AG08395 (cell line): Measurements from ENCODE around the gene TSPAN8.
"Not testable (repeated sequence)": the region's sequence is repeated elsewhere in the genome, so short reads cannot be mapped to it uniquely, and the experiment has no call there.

Experiments used
- DNase-seq: peaks from one replicate; pipeline ENCODE4 v3.0.0; 2012; ENCODE audit warnings: mixed read lengths, low spot score

Gene TSPAN8

DNA sequence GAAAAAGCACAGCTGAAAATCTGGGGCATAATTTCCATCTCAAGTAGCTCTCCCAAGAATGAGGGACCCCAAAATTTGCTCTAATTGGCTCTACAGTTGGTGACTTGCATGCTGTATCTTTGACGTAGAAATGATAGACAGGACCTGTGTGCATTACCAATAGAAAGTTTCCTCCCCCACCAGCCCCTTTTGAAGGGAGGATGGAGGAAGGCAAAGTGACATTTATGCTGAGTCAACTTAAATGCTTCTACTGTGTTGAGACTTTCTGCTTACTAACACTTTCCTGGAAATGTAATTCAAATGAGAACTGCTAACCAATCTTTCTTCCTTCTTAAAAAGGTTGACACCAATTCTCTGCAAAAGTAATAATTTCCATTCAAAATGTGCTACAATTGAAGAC lies 31.9 kb downstream of the TSPAN8 start:
- DNase-seq, result no peak

DNA sequence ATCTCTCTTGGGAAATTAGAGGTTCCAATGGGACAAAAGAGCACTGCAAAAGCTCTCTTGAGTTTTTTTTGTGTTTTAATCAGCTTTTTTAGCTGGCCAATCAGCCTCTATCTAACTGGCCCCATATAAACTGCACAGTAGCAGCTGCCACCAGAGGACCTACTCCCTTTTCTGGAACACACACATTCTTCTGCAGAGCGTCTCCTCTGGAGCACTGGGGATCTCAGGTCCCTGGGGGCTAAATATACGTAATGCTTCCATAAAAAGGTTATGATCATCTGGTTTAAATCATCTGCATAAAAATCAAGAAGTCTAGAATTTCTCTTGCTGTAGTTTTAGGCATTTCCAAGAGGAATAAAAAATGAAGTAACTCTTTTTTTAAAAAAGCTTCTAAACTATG lies 32.3 kb downstream of the TSPAN8 start:
- no peak for DNase-seq

DNA sequence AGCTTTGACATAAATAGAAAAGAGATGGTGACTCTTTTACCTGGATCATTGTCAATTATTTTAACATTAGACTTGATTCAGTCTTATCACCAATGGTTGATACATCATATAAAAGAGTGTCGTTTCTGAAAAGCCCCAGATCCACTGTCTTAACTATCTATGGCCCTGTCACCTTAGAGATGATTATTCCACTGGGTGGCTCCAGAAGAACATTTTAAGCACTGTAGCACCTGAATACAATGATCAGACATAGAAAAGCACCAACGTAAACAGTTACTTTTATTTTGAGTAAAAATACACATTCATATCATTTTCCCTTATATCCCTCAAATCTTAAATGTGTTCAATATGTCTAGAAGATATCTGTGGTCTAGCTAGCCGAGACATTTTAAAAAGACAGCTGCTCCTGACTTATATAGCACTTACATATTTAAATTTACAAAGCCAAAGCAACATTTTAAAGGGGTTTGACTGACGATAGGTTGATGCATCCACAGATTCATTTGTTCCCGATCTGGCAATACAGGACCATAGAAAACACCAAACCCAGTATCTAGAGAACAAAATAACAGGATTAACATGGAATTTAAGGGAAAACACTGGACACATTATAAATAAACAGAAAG lies 32.9 kb downstream of the TSPAN8 start:
- DNase-seq, result no peak

DNA sequence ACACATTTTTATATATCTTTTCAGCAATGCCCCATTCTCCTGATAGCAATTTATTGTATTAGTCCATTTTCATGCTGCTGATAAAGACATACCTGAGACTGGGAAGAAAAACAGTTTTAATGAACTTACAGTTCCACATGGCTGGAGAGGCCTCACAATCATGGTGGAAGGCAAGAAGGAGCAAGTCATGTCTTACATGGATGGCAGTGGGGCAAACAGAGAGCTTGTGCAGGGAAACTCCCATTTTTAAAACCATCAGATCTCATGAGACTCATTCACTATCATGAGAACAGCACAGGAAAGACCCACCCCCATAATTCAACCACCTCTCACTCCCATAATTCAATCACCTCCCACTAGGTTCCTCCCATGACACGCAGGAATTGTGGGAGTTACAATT lies 44.7 kb downstream of the TSPAN8 start:
- not testable (repeated sequence) for DNase-seq

DNA sequence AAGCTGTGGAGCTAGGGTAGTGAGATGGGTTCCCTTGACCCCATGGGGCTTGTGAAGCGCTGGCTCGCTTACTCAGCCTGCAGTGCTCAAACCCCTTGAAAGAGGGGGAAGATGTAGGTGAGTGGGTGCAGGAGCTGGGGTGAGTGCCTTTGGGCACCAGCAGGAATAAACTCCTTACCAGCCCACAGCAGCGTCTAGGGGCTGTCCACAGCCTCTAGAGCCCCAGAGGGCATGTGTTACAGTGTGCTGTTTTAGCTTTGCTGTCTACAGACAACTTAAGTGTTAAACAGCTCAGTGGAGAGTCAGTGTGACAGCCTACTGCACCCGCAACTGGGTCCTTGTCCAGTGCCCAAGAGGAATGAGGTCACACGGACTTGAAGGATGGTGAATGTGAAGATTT lies 48.0 kb downstream of the TSPAN8 start:
- DNase-seq, result no peak

DNA sequence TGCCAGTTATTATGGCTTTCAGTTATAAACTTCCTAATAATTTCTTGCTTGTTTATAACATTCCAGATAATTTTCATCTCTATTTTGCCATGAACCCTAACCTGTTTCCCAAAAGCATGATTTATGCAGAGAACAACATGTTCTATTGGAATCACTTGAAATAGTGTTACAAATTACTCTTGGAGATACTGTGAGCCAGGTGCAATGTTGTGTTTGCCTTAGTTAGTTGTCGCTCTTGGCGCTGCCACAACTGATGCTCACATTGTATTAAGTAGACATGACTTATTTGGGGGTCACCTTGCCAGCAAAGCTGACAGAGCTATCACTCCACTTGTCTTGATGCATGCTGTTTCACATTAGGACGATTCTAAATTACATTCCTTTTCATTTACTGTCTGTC lies 49.4 kb downstream of the TSPAN8 start:
- DNase-seq, result no peak

DNA sequence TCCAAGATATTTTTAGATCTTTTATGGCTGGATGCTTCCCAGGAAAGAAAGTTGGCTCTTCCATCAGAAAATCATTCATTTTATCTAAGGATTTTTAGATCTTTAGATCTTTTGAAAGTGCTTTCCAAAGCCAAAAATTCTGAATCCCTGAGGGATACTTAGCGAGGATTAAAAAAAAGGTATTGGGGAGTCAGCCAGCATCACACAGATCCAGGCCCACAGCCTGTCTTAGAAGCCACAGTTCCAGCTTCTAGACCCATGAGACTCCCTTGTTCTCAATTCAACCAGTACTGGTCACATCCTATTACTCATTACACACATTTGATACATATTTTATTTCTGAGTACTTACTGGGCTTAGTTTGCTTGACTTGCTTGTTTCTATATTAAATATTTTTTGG lies 49.9 kb downstream of the TSPAN8 start:
- DNase-seq, result no peak

DNA sequence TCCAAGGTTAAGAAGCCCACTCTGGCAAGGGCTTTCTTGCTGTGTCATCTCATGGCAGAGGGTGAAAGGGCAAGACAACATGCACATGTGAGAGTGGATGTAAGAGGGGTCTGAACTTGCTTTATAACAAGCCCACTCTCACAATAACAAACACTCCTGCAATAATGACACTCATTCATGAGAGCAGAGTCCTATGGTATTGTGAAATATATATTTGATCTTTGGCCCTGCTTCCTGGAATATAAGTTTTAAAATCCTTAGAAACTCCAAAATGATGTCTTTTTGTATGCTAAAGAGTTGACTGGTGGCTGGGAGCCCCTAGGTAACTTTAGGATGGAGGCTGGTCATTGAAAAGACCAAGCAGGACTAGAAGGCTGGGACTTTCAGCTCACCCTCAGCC lies 51.8 kb downstream of the TSPAN8 start:
- no peak for DNase-seq

DNA sequence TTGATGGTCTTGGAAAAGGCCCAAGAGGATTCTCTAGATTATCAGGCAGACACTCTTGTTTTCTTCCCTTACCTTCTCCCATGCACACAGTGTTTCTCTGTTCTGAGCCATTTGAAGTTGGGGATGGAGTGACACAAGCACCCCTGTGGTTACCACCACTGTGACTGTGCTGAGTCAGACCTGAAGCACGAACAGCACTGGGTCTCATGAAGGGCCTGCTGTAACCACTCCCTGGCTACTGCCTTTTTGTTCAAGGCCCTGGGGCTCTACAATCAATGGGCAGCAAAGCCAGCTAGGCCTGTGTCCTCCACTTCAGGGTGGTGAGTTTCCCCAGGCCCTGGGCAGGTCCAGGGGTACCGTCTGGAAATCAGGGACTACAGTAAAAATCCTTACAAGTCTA lies 65.5 kb downstream of the TSPAN8 start:
- DNase-seq, result no peak

DNA sequence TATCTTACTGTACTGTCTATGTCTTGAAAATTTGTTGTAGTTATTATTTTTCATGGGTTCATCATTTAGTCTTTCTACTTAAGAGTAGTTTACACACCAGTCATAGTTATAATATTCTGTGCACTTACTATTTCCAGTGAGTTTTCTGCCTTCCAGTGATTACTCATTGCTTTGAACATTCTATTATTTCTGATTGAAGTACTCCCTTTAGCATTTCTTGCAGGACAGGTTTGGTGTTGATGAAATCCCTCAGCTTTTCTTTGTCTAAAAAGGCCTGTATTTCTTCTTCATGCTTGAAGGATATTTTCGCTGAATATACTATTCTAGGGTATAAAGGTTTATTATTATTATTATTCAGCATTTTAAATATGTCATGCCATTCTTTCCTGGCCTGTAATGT lies 66.8 kb downstream of the TSPAN8 start:
- no peak for DNase-seq

DNA sequence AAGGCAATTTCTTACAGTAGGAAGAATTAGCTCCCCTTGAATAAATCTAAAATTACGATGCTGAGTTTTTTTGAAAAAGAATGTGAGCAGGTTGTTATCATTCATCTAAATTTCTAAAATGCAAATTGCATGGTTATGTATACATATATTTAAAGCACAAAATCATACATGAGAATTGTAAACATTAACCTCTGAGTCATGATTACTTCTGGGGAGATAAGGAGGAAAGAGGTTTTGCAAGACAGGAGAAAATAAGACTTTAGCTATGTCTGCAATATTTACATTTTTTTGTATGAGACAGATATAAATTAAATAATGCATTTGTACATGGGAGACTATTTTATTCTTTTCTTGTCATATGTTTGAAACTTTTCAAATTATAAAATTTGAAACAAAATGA lies 72.2 kb downstream of the TSPAN8 start:
- DNase-seq, result no peak

DNA sequence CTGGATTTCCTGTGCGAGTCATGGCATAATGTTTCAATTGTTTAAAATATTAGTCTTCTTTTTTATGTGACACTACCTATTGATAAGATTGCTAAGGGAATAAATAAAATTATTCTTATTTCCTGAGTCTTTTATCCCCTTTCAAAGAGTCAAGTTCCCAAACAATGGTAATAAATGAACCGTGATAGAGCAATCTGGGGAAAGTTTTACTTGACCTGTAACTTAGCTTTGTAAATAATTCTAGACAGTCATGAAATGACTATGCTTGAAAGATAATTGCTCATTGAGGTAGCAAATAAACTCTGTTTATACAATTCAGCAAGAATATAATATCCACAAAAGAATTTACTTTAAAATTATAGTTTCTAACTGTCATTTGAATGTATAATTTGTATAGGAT lies 82.1 kb downstream of the TSPAN8 start:
- no peak for DNase-seq
